GM21786 (cell line): ENCODE measurements around the gene LNPEP.

ENCODE experiments used
- ATAC-seq: cut with Tn5 transposase; IDR thresholded peaks from one replicate; pipeline ENCODE4 v1.9.1; 2021; ENCODE audit not compliant: unreplicated experiment

The LNPEP gene

GRCh38 chr5:96994493-96994892 lies 58.6 kb downstream of the LNPEP start:
- no peak for ATAC-seq

- no peak for ATAC-seq
Observed at GRCh38 chr5:96995419-96995818, 59.5 kb downstream of the LNPEP start.

GRCh38 chr5:96997265-96997859 lies 61.5 kb downstream of the LNPEP start:
- peak; percentile 81 for ATAC-seq

DNA sequence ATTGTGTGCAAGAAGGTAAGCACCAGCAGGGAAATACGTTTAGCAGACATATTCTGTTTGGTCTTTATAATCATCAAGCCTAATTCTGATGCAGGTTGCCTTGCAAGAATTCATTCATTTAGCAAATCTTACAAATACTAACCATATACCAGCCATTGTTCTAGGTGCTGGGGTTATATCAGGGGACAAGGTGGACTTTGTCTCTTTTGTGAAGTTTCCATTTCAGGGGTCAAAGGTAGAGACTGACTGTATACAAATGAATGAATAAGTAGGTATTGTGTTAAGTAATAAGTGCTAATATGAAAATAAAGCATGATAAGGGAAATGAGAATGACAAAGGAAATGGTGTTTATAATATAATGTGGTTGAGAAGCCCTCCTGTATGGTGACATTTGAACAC lies 64.0 kb downstream of the LNPEP start:
- ATAC-seq: no peak

GRCh38 chr5:97000391-97000790 lies 64.5 kb downstream of the LNPEP start:
- ATAC-seq: no peak

DNA sequence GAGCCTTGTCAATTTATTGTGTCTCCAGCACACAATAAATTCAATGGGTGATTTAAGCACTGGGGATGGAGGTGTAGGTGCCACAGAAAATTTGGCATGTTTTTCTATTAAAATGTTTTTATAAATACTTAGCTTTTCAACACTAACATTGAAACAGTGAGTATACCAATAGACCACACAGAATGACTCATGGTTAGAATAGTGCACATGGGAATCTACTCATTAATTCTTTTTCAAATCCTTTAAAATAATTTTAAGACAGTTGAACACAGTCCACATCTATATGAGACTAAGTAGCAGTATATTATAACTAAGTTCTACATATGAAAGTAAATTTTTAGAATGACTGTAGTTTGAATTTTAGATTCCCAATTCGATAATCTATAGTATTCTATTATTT lies 67.1 kb downstream of the LNPEP start:
- ATAC-seq: no peak

GRCh38 chr5:97004423-97005060 lies 68.7 kb downstream of the LNPEP start:
- no peak for ATAC-seq

- ATAC-seq: no peak
Observed at GRCh38 chr5:97006454-97007060, 70.7 kb downstream of the LNPEP start.

GRCh38 chr5:97009212-97009898 lies 73.5 kb downstream of the LNPEP start:
- peak; percentile 75 for ATAC-seq

- ATAC-seq: no peak
Observed at GRCh38 chr5:97009921-97010320, 74.0 kb downstream of the LNPEP start.

DNA sequence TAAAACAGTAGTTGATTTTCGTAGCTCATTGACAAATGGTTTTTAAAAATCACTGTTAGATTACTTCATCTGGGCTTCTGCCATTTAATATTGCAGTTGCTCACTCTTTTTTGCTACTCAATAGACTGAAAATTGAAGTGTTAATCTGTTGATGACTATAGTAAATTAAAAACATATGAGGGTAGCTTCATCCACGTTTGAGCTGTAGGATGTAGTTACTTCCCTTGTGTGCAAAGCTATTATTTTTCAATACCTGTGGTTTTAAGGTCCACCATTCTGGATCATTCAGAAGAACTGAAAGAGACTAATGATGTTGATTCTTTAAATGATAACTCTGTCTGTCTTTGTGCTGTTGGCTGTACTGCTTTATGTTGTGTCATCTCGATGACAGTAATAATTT lies 74.7 kb downstream of the LNPEP start:
- no peak for ATAC-seq

GRCh38 chr5:97011567-97011966 lies 75.7 kb downstream of the LNPEP start:
- ATAC-seq: no peak

- ATAC-seq: no peak
Observed at GRCh38 chr5:97019435-97020117, 83.7 kb downstream of the LNPEP start.

DNA sequence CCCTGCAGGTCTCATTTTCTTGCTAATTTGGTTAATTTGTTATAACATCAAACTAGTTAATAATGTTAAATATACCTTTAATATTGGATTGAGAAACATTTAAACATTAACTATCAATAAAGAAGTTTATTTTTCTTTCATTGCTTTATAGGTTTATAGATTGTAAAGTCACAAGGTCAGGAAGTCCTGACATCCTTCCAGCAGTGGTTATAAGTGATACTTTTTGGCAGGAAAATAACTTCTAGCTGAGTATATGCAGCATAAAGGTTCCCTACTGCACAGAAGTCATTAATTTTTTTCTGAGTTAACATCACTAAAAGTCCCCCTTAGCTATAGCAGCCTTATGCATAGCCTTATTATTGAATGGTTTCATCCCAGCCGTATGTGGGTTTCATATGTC lies 85.5 kb downstream of the LNPEP start:
- ATAC-seq: no peak

GRCh38 chr5:97022898-97023297 lies 87.0 kb downstream of the LNPEP start:
- ATAC-seq: no peak

DNA sequence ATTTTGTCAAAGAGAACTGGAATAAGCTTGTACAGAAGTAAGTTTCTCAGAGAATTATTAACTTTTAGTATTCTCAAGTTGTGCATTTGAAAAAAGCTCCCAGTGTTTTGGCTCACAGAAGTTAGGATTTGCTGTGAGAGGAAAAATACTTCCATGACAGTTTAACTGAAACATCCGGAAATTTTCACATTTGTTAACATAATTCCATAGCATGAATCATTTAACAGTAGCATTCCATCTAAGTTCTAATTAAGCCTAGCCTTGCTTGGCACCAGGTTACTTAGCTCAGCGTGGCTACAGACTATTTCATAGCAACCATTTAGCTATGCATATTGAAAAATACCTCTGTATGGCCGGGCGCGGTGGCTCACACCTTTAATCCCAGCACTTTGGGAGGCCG lies 90.8 kb downstream of the LNPEP start:
- no peak for ATAC-seq

DNA sequence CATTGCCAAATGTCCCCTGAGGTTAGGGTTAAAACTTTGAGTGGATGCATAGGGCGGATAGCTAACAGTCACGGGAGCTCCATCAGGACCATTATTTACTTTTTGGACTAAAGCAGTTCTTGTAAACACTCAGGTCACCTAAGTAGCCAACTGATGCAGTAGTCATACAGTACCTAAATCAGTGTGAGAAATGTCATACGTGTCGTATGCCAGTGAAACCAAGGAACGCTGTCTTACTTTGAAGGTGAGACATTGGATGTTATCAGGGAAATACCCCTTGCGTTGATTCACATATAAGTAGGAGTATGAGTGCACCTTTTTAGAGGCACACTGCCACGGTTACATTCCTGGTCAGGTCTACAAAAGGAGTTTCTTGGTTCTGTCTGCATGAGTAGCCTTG lies 101.9 kb downstream of the LNPEP start:
- ATAC-seq: no peak

GRCh38 chr5:97041239-97041638 lies 105.4 kb downstream of the LNPEP start:
- no peak for ATAC-seq

- ATAC-seq: no peak
Observed at GRCh38 chr5:97042996-97043395, 107.1 kb downstream of the LNPEP start.

- no peak for ATAC-seq
Observed at GRCh38 chr5:97043511-97043910, 107.6 kb downstream of the LNPEP start.

DNA sequence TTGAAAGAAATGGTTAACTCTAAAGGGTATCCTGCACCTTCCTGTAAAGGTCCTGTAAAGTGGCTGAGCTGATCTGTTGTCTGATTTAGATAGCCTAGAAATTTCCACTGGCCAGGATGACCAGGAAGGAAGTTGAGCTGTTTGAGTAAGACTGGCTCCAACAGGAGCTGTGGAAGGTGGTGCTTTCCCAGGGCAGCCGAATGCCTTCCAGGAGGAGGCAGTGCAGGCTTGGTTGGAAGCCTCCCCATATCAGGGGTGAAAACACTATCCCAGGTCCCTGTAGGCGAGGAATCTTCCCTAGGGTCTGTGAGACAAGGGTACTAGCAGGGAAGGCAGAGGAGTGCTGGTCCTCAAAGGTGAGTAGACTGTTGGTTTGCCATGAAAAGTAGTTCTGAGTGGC lies 108.2 kb downstream of the LNPEP start:
- no peak for ATAC-seq
